ENCODE results near the gene HIVEP3. TPM values are rescaled to one million over a fixed set of nuclear protein-coding genes. Genes with fewer than 3 reads are reported as not detected.
A peak's percentile ranks its signal among the peaks of the same experiment; 100 is the strongest.

The HIVEP3 gene
- total RNA-seq, 1 experiment from 2014 or later = not detected

GRCh38 chr1:41727749-41728115, 191.0 kb downstream of the HIVEP3 start:
- in situ Hi-C loops (cut with HindIII; ENCODE audit: low sequenced_read_pairs) = no loop called here
- no peak for DNase-seq (ENCODE audit: low spot score)

GRCh38 chr1:41726899-41727748, 191.6 kb downstream of the HIVEP3 start:
- peak; percentile 66 for DNase-seq (ENCODE audit: low spot score)
- in situ Hi-C loops (cut with HindIII; ENCODE audit: low sequenced_read_pairs) = no loop called here

- no peak for DNase-seq (ENCODE audit: low spot score)
- in situ Hi-C loops (cut with HindIII; ENCODE audit: low sequenced_read_pairs) = no loop called here
These were observed 192.4 kb downstream of the HIVEP3 start for GRCh38 chr1:41726292-41726691.

- in situ Hi-C loops (cut with HindIII; ENCODE audit: low sequenced_read_pairs) = no loop called here
- no peak for DNase-seq (ENCODE audit: low spot score)
These were observed 193.8 kb downstream of the HIVEP3 start for GRCh38 chr1:41724926-41725325.

GRCh38 chr1:41724248-41724647, 194.5 kb downstream of the HIVEP3 start:
- in situ Hi-C loops (cut with HindIII; ENCODE audit: low sequenced_read_pairs) = no loop called here
- DNase-seq (ENCODE audit: low spot score) = no peak

GRCh38 chr1:41723786-41724185, 194.9 kb downstream of the HIVEP3 start:
- no peak for DNase-seq (ENCODE audit: low spot score)
- in situ Hi-C loops (cut with HindIII; ENCODE audit: low sequenced_read_pairs) = no loop called here

GRCh38 chr1:41722184-41722583, 196.5 kb downstream of the HIVEP3 start:
- in situ Hi-C loops (cut with HindIII; ENCODE audit: low sequenced_read_pairs) = no loop called here

GRCh38 chr1:41720861-41721410, 197.8 kb downstream of the HIVEP3 start:
- in situ Hi-C loops (cut with HindIII; ENCODE audit: low sequenced_read_pairs) = no loop called here
- no peak for DNase-seq (ENCODE audit: low spot score)

More at GRCh38 chr1:41722184-41722583, 196.5 kb downstream of the HIVEP3 start:
- no peak for DNase-seq (ENCODE audit: low spot score)

- DNase-seq (ENCODE audit: low spot score) = no peak
- in situ Hi-C loops (cut with HindIII; ENCODE audit: low sequenced_read_pairs) = no loop called here
These were observed 199.1 kb downstream of the HIVEP3 start for GRCh38 chr1:41719590-41719989.

GRCh38 chr1:41719128-41719527, 199.6 kb downstream of the HIVEP3 start:
- DNase-seq (ENCODE audit: low spot score) = no peak
- in situ Hi-C loops (cut with HindIII; ENCODE audit: low sequenced_read_pairs) = no loop called here

- no peak for DNase-seq (ENCODE audit: low spot score)
- in situ Hi-C loops (cut with HindIII; ENCODE audit: low sequenced_read_pairs) = no loop called here
These were observed 200.2 kb downstream of the HIVEP3 start for GRCh38 chr1:41718497-41718896.

- DNase-seq (ENCODE audit: low spot score) = no peak
- in situ Hi-C loops (cut with HindIII; ENCODE audit: low sequenced_read_pairs) = no loop called here
These were observed 202.3 kb downstream of the HIVEP3 start for GRCh38 chr1:41716188-41717130.

GRCh38 chr1:41715441-41716095, 203.2 kb downstream of the HIVEP3 start:
- DNase-seq (ENCODE audit: low spot score) = no peak
- in situ Hi-C loops (cut with HindIII; ENCODE audit: low sequenced_read_pairs) = no loop called here

GRCh38 chr1:41714638-41715389, 203.9 kb downstream of the HIVEP3 start:
- in situ Hi-C loops (cut with HindIII; ENCODE audit: low sequenced_read_pairs) = no loop called here
- DNase-seq (ENCODE audit: low spot score) = peak; percentile 81

- no peak for DNase-seq (ENCODE audit: low spot score)
- in situ Hi-C loops (cut with HindIII; ENCODE audit: low sequenced_read_pairs) = no loop called here
These were observed 205.0 kb downstream of the HIVEP3 start for GRCh38 chr1:41713557-41714327.

GRCh38 chr1:41713141-41713540, 205.6 kb downstream of the HIVEP3 start:
- in situ Hi-C loops (cut with HindIII; ENCODE audit: low sequenced_read_pairs) = no loop called here
- peak; percentile 62 for DNase-seq (ENCODE audit: low spot score)

GRCh38 chr1:41712695-41713094, 206.0 kb downstream of the HIVEP3 start:
- in situ Hi-C loops (cut with HindIII; ENCODE audit: low sequenced_read_pairs) = no loop called here
- peak; percentile 67 for DNase-seq (ENCODE audit: low spot score)

GRCh38 chr1:41712081-41712480, 206.6 kb downstream of the HIVEP3 start:
- in situ Hi-C loops (cut with HindIII; ENCODE audit: low sequenced_read_pairs) = no loop called here
- peak; percentile 65 for DNase-seq (ENCODE audit: low spot score)
